DOHH2 (cell line): ENCODE results near the gene GTPBP4.

ENCODE experiments used
- H3F3A ChIP-seq: fragments of 200-600 bp; sonication (generic), shearing (Covaris generic); 2 replicates; pipeline ENCODE4 v1.6.0; 2016; ENCODE audit warnings: antibody characterized with exemption, mild to moderate bottlenecking; ENCODE audit not compliant: control insufficient read depth, insufficient read depth
- H3K27ac ChIP-seq: fragments of 200-600 bp; sonication (generic); 2 replicates; pipeline ENCODE4 v1.5.1; 2014; ENCODE audit warnings: low read depth, mild to moderate bottlenecking, low read length, moderate library complexity
- H3K27me3 ChIP-seq: fragments of 200-600 bp; sonication (generic); 2 replicates; pipeline ENCODE4 v1.6.1; 2014; ENCODE audit warnings: mild to moderate bottlenecking, low read length, mixed read lengths; ENCODE audit not compliant: control insufficient read depth
- H3K36me3 ChIP-seq: fragments of 200-600 bp; sonication (generic); 2 replicates; pipeline ENCODE4 v1.6.1; 2014; ENCODE audit warnings: mild to moderate bottlenecking, low read length, moderate library complexity, mixed read lengths; ENCODE audit not compliant: control insufficient read depth
- H3K4me1 ChIP-seq: fragments of 200-600 bp; sonication (generic); 2 replicates; pipeline ENCODE4 v1.6.1; 2014; ENCODE audit warnings: mild to moderate bottlenecking, low read length, mixed read lengths; ENCODE audit not compliant: control insufficient read depth
- H3K4me2 ChIP-seq: fragments of 200-600 bp; sonication (generic); 2 replicates; pipeline ENCODE4 v1.6.0; 2014; ENCODE audit warnings: mild to moderate bottlenecking, low read length, moderate library complexity
- H3K4me3 ChIP-seq: fragments of 200-600 bp; sonication (generic); 2 replicates; pipeline ENCODE4 v1.5.1; 2014; ENCODE audit warnings: mild to moderate bottlenecking, low read length, mixed read lengths
- H3K79me2 ChIP-seq: fragments of 200-600 bp; sonication (generic); 2 replicates; pipeline ENCODE4 v1.6.1; 2014; ENCODE audit warnings: mild to moderate bottlenecking, low read length, mixed read lengths; ENCODE audit not compliant: control insufficient read depth
- H3K9me2 ChIP-seq: fragments of 200-600 bp; sonication (generic); replicated peaks from 2 replicates; pipeline ENCODE4 v1.6.1; 2014; ENCODE audit warnings: mild to moderate bottlenecking, low read length, mixed read lengths; ENCODE audit not compliant: control insufficient read depth
- H3K9me3 ChIP-seq: fragments of 200-600 bp; sonication (generic); 2 replicates; pipeline ENCODE4 v1.6.1; 2014; ENCODE audit warnings: antibody characterized with exemption, low read length, mixed read lengths; ENCODE audit not compliant: control insufficient read depth, insufficient read depth
- H4K20me1 ChIP-seq: fragments of 200-600 bp; sonication (generic); 2 replicates; pipeline ENCODE4 v1.6.0; 2014; ENCODE audit warnings: low read depth, mild to moderate bottlenecking, antibody characterized with exemption, low read length, moderate library complexity; ENCODE audit not compliant: control insufficient read depth, insufficient read depth
- CTCF ChIP-seq: fragments of 200-600 bp; sonication (generic); IDR thresholded peaks from one replicate; pipeline ENCODE4 v1.5.1; 2014; ENCODE audit warnings: antibody characterized with exemption, mild to moderate bottlenecking, low read depth, low read length; ENCODE audit not compliant: poor library complexity, severe bottlenecking
- EZH2phosphoT487 ChIP-seq: fragments of 200-600 bp; sonication (generic); IDR thresholded peaks from 2 replicates; pipeline ENCODE4 v1.6.1; 2017; ENCODE audit warnings: borderline replicate concordance, mild to moderate bottlenecking, antibody characterized with exemption, low read length, moderate library complexity, mixed read lengths

The GTPBP4 gene

GRCh38 chr10:988667-989545, 672 bp downstream of the GTPBP4 start:
- Histone ChIP-seq H3K4me1 (peaks cover 30% of the 10 kb centered on the region), H3K79me2 (peaks cover 70% of the 10 kb centered on the region), H3K27me3 (no peaks in the 10 kb centered on the region), H3K36me3 (peaks cover 42% of the 10 kb centered on the region), H3F3A (peaks cover 5% of the 10 kb centered on the region; the same call in 1 of the 2 replicates), H3K9me2 (no peaks in the 10 kb centered on the region), H4K20me1 (peaks cover 29% of the 10 kb centered on the region), H3K4me3 (peak overlapping the region; percentile 80), H3K27ac (peak overlapping the region; percentile 40), H3K9me3 (no peaks in the 10 kb centered on the region), H3K4me2 (peak overlapping the region; percentile 88)
- no peak for TF ChIP-seq CTCF
- TF ChIP-seq EZH2phosphoT487 = no peak

- Histone ChIP-seq H3K27me3 (no peaks in the 10 kb centered on the region), H3K4me3 (no peak overlapping the region), H3F3A (peaks cover 5% of the 10 kb centered on the region; the same call in 1 of the 2 replicates), H3K36me3 (peaks cover 61% of the 10 kb centered on the region), H3K4me1 (peaks cover 30% of the 10 kb centered on the region), H3K27ac (no peak overlapping the region), H3K79me2 (peaks cover 89% of the 10 kb centered on the region), H4K20me1 (peaks cover 33% of the 10 kb centered on the region), H3K4me2 (peak overlapping the region; percentile 16; the same call in 1 of the 2 replicates), H3K9me2 (no peaks in the 10 kb centered on the region), H3K9me3 (no peaks in the 10 kb centered on the region)
- TF ChIP-seq CTCF = no peak
Measured at GRCh38 chr10:990808-991207, 2.6 kb downstream of the GTPBP4 start.

- no peak for TF ChIP-seq CTCF
- TF ChIP-seq EZH2phosphoT487 = no peak
- Histone ChIP-seq H3K27me3 (no peaks in the 10 kb centered on the region), H3K36me3 (peaks cover 76% of the 10 kb centered on the region), H4K20me1 (peaks cover 33% of the 10 kb centered on the region), H3K9me2 (no peaks in the 10 kb centered on the region), H3K4me1 (peaks cover 21% of the 10 kb centered on the region), H3K79me2 (peaks cover 96% of the 10 kb centered on the region), H3K4me3 (no peak overlapping the region), H3K4me2 (no peak overlapping the region), H3K9me3 (no peaks in the 10 kb centered on the region), H3F3A (peaks cover 5% of the 10 kb centered on the region; the same call in 1 of the 2 replicates), H3K27ac (no peak overlapping the region)
Measured at GRCh38 chr10:992467-992866, 4.2 kb downstream of the GTPBP4 start.
